ENCODE data around the gene TEX13B. TPM values are rescaled to one million over a fixed set of nuclear protein-coding genes. Genes with fewer than 3 reads are reported as not detected.

Gene TEX13B
- not detected for total RNA-seq

DNA sequence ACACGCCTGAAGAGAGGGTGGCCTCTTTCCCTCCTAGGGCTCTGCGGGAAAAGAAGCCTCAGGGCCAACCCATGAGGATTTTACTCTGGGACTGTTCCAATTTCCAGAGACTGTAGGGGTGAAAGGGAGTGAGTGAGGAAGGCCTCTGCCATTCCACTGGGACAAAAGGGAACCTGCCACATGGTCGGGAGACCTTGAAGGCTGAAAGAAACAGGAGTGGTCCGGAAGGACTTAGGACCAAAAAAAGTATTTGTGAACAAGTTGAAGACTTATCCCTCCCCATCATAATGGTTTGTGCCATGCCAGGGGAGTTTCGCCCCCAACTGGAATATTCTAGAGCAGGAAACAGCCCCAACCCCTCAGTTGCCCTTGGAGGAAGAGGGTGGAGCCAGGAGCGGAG, at the start of gene TEX13B:
TSS of gene TEX13B (minus strand) at position 15 of the 400 bp plus-strand sequence. CDS start 243 bp downstream, outside the sequence.
- TF ChIP-seq EP300 (IDR thresholded peaks at IDR 0.05; ENCODE audit: low read depth), result no peak
- no peak for TF ChIP-seq CTCF (IDR thresholded peaks at IDR 0.05)
- TF ChIP-seq POLR2A (IDR thresholded peaks at IDR 0.05), result no peak
- TF ChIP-seq POLR2AphosphoS5 (IDR thresholded peaks at IDR 0.05), result no peak
- H3K27me3 ChIP-seq, result no peaks in the 10 kb centered on the region
- intact Hi-C loops (cut with DNase I; ENCODE audit: low total_unique reads) (no loop called here), in situ Hi-C loops (cut with MboI; ENCODE audit: low pct_ligation_motif_present in 1 of 4, low pct_unique_long_range_greater_than_20kb in 1 of 4, low sequenced_read_pairs in 3 of 4) (no loop called here)
- no peak within 1 kb of the TSS for H3K4me3 ChIP-seq
- H3K4me1 ChIP-seq, result no peaks in the 10 kb centered on the region
- no peaks in the 10 kb centered on the region for H3K9me3 ChIP-seq
- DNase-seq, result no peak
- WGBS, 2 donors (ENCODE audit: low coverage in 1 of 2), result 83% methylated on average over 6 of the region's 6 CpGs; no CpG with 5 or more reads in 1 of the 2 donors
- H3K36me3 ChIP-seq, result no peaks in the 10 kb centered on the region
- no peak within 1 kb of the TSS for H3K27ac ChIP-seq

DNA sequence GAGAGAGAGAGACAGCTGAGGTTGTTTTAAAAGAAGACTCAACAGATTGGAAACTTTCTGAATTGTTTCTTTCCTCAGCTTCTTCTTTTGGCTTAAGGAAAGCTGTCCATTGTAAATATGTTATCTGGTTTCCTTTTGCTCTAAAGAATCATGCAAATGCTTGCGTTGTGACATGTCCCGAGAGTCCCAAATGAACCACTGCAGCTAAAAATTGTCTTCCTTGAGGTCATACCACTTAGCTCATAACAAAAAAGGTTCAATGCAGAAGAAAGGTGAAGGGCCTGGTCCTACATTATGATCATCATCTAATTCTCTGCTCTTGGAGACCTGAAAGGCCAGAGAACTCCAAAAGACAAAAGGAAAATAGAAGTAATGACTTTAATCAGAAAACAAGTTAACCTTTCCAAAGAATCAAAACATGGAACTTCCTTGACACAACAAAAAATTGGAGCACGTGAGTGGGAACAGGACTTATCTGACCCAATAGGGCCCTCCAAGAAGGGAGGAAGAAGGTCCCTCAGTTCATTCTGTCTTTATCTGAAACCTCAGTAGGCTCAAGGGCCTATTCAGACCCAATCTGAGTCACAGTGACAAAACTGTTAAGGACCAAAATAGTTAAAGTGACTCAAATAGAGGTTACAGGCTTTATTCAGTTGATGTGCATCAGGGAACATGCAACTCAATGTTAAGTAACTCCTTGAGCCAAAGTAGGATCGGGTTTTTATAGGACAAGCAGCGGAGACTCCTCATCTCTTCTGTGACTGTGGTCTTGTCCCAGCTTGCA, 48.0 kb upstream of the TEX13B start:
- in situ Hi-C loops (cut with MboI; ENCODE audit: low pct_ligation_motif_present in 1 of 4, low pct_unique_long_range_greater_than_20kb in 1 of 4, low sequenced_read_pairs in 3 of 4), result loop anchor here in 1 of 4 donors (10.0 kb wide), 1 partner anchor 45 kb away; no protein-coding TSS in a partner anchor
- WGBS, 2 donors (ENCODE audit: low coverage in 1 of 2), result 77 to 100% methylated on average over 2 to 5 of the region's 5 CpGs

GRCh38 chrX:108028854-108029253, 46.7 kb upstream of the TEX13B start:
- DNase-seq, result no peak
- no peaks in the 10 kb centered on the region for H3K9me3 ChIP-seq
- no peak overlapping the region for H3K27ac ChIP-seq
- 38 to 70% methylated on average over 1 of the region's 1 CpG for WGBS, 2 donors (ENCODE audit: low coverage in 1 of 2)
- intact Hi-C loops (cut with DNase I; ENCODE audit: low total_unique reads), result no loop called here
- in situ Hi-C loops (cut with MboI; ENCODE audit: low pct_ligation_motif_present in 1 of 4, low pct_unique_long_range_greater_than_20kb in 1 of 4, low sequenced_read_pairs in 3 of 4), result loop anchor here in 1 of 4 donors (10.0 kb wide), 1 partner anchor 46 kb away; no protein-coding TSS in a partner anchor
- H3K27me3 ChIP-seq, result no peaks in the 10 kb centered on the region
- H3K4me3 ChIP-seq, result no peak overlapping the region
- H3K36me3 ChIP-seq, result no peaks in the 10 kb centered on the region
- H3K4me1 ChIP-seq, result peaks cover 0 to 13% (median under 1%) of the 10 kb centered on the region in 4 donors
- TF ChIP-seq POLR2AphosphoS5 (IDR thresholded peaks at IDR 0.05) (no peak), POLR2A (IDR thresholded peaks at IDR 0.05) (no peak), EP300 (IDR thresholded peaks at IDR 0.05; ENCODE audit: low read depth) (no peak), CTCF (IDR thresholded peaks at IDR 0.05) (no peak)

More for the DNA sequence above, 48.0 kb upstream of the TEX13B start:
- Histone ChIP-seq H3K4me3 (no peak overlapping the region), H3K9me3 (no peaks in the 10 kb centered on the region), H3K4me1 (peaks cover 0 to 21% (median 3%) of the 10 kb centered on the region in 4 donors), H3K27me3 (no peaks in the 10 kb centered on the region), H3K36me3 (no peaks in the 10 kb centered on the region), H3K27ac (no peak overlapping the region)
- DNase-seq, result no peak
- intact Hi-C loops (cut with DNase I; ENCODE audit: low total_unique reads), result no loop called here
- TF ChIP-seq POLR2A (IDR thresholded peaks at IDR 0.05) (no peak), EP300 (IDR thresholded peaks at IDR 0.05; ENCODE audit: low read depth) (no peak), CTCF (IDR thresholded peaks at IDR 0.05) (no peak), POLR2AphosphoS5 (IDR thresholded peaks at IDR 0.05) (no peak)

GRCh38 chrX:108025954-108026600, 43.9 kb upstream of the TEX13B start:
- no peak overlapping the region for H3K4me3 ChIP-seq
- intact Hi-C loops (cut with DNase I; ENCODE audit: low total_unique reads) (no loop called here), in situ Hi-C loops (cut with MboI; ENCODE audit: low pct_ligation_motif_present in 1 of 4, low pct_unique_long_range_greater_than_20kb in 1 of 4, low sequenced_read_pairs in 3 of 4) (loop anchor here in 1 of 4 donors (10.0 kb wide), 1 partner anchor 49 kb away; no protein-coding TSS in a partner anchor)
- H3K4me1 ChIP-seq, result no peaks in the 10 kb centered on the region
- WGBS, 2 donors (ENCODE audit: low coverage in 1 of 2), result 54% methylated on average over 2 of the region's 2 CpGs; no CpG with 5 or more reads in 1 of the 2 donors
- no peak for DNase-seq
- H3K27ac ChIP-seq, result no peak overlapping the region
- no peaks in the 10 kb centered on the region for H3K36me3 ChIP-seq
- H3K9me3 ChIP-seq, result no peaks in the 10 kb centered on the region
- TF ChIP-seq EP300 (IDR thresholded peaks at IDR 0.05; ENCODE audit: low read depth), result no peak
- no peak for TF ChIP-seq CTCF (IDR thresholded peaks at IDR 0.05)
- no peak for TF ChIP-seq POLR2AphosphoS5 (IDR thresholded peaks at IDR 0.05)
- TF ChIP-seq POLR2A (IDR thresholded peaks at IDR 0.05), result no peak
- H3K27me3 ChIP-seq, result no peaks in the 10 kb centered on the region

Data from transverse colon (tissue), 4 donors.